HG03159 (cell line): ENCODE results near the gene NFIX.

Source experiments
- ATAC-seq: cut with Tn5 transposase; IDR thresholded peaks from one replicate; pipeline ENCODE4 v1.9.1; 2021; ENCODE audit warnings: mild to moderate bottlenecking, moderate library complexity; ENCODE audit not compliant: unreplicated experiment

The NFIX gene

GRCh38 chr19:13006431-13007281 lies 11.4 kb downstream of the NFIX start:
- ATAC-seq: no peak

GRCh38 chr19:13007292-13008045 lies 12.2 kb downstream of the NFIX start:
- no peak for ATAC-seq

- no peak for ATAC-seq
Observed at GRCh38 chr19:13008926-13009787, 13.9 kb downstream of the NFIX start.

GRCh38 chr19:13010038-13010991 lies 15.0 kb downstream of the NFIX start:
- ATAC-seq: no peak

- ATAC-seq: no peak
Observed at GRCh38 chr19:13010992-13011652, 15.8 kb downstream of the NFIX start.

GRCh38 chr19:13011653-13012389 lies 16.5 kb downstream of the NFIX start:
- no peak for ATAC-seq

GRCh38 chr19:13012390-13012689 lies 17.1 kb downstream of the NFIX start:
- ATAC-seq: no peak

- no peak for ATAC-seq
Observed at GRCh38 chr19:13012690-13013608, 17.7 kb downstream of the NFIX start.

GRCh38 chr19:13013649-13014048 lies 18.4 kb downstream of the NFIX start:
- ATAC-seq: no peak

- ATAC-seq: no peak
Observed at GRCh38 chr19:13014101-13014920, 19.0 kb downstream of the NFIX start.

GRCh38 chr19:13014921-13015280 lies 19.6 kb downstream of the NFIX start:
- no peak for ATAC-seq

- no peak for ATAC-seq
Observed at GRCh38 chr19:13015361-13016223, 20.3 kb downstream of the NFIX start.

- no peak for ATAC-seq
Observed at GRCh38 chr19:13016245-13016627, 21.0 kb downstream of the NFIX start.

GRCh38 chr19:13016628-13017305 lies 21.5 kb downstream of the NFIX start:
- no peak for ATAC-seq

GRCh38 chr19:13017306-13018034 lies 22.2 kb downstream of the NFIX start:
- ATAC-seq: no peak
